Activated T-cell treated with anti-CD3 and anti-CD28 coated beads, Interleukin-2, amount 50 U/mL, for 4 hours (primary cell): ENCODE results near the gene ERGIC3. TPM values are rescaled to one million over a fixed set of nuclear protein-coding genes. Genes with fewer than 3 reads are reported as not detected.
"Not testable (repeated sequence)": the region's sequence is repeated elsewhere in the genome, so short reads cannot be mapped to it uniquely, and the experiment has no call there.

Experiments
- ATAC-seq, 2 donors: fragments of 200-7000 bp; cut with Tn5 transposase; one replicate each; pipeline ENCODE4 v1.10.0; 2021
- DNase-seq: peaks from one replicate; pipeline ENCODE4 v3.0.0-alpha.2; 2020
- H3K27me3 Mint-ChIP-seq: one replicate; pipeline ENCODE4 v1.8.0; 2021; ENCODE audit warnings: low read depth, mixed read lengths
- H3K36me3 Mint-ChIP-seq: one replicate; pipeline ENCODE4 v1.8.0; 2022; ENCODE audit warnings: mixed read lengths; ENCODE audit not compliant: insufficient read depth
- H3K4me1 Mint-ChIP-seq: one replicate; pipeline ENCODE4 v1.8.0; 2021; ENCODE audit warnings: low read depth, mixed read lengths
- H3K4me3 Mint-ChIP-seq: one replicate; pipeline ENCODE4 v1.8.0; 2021; ENCODE audit warnings: mild to moderate bottlenecking, moderate library complexity, mixed read lengths
- H3K9me3 Mint-ChIP-seq: one replicate; pipeline ENCODE4 v1.8.0; 2021; ENCODE audit warnings: mixed read lengths
- total RNA-seq, 3 donors: library from RNA; stranded (reverse); gene quantifications; one replicate each; pipeline ENCODE4 v1.2.1, GENCODE V29; 2021

The ERGIC3 gene
- total RNA-seq, 3 donors from 2014 or later = 127 to 130 (median 128) TPM

DNA sequence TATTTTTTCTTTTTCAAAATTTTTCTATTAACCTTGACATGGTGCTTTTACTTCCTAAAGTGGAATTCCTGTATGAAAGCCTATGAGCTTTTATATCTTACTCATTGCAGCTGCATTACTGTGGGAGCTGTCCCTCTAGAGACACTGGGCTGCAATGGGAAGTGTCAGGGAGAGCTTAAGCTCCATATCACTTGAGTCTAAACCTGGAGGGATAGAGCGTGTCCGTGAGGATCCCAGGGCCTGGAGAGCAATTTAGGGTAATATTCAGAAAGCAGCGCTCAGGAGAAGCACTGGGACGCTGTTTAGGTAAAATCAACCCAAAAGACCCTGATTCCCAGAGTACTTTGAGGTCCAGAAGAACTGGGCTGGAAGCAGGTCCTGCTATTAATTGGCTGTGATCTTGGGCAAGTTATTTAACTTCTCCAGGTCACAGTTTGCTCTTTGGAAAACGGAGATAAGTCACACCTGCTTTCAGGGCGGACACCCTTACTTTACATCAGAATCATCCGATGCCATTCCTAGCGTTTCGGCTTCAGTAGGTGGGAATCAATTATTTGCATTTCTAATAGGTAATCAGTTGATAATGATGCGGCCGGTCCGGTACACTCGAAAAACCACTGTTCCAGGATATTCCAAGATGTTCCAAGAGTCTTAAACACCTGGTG lies 628 bp upstream of the ERGIC3 start:
- Mint-ChIP-seq H3K36me3 (peaks cover 10% of the 10 kb centered on the region), H3K27me3 (no peaks in the 10 kb centered on the region), H3K9me3 (no peaks in the 10 kb centered on the region), H3K4me3 (peak overlapping the region; percentile 88), H3K4me1 (peaks cover 15% of the 10 kb centered on the region)
- ATAC-seq = no peak
- DNase-seq = no peak

DNA sequence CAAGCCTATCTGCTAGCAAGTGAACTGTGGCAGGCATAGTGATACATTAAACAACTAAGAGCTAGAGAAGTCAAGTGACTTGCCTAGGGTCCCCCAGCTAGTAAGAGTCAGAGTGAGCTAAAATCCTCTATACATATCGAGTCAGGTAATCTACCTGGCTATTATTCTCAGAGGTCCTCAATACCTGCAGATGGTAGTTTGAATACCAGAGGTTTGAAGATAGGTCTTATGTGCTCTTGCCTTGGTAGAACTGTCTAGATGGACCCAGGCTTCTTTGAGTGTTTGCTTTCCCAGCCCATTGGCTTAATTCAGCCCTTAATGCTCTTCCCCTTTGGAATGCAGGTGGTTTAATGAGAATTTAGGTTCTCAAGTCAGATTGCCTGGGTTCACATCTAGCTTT lies 1.1 kb downstream of the ERGIC3 start:
- no peak for ATAC-seq

DNA sequence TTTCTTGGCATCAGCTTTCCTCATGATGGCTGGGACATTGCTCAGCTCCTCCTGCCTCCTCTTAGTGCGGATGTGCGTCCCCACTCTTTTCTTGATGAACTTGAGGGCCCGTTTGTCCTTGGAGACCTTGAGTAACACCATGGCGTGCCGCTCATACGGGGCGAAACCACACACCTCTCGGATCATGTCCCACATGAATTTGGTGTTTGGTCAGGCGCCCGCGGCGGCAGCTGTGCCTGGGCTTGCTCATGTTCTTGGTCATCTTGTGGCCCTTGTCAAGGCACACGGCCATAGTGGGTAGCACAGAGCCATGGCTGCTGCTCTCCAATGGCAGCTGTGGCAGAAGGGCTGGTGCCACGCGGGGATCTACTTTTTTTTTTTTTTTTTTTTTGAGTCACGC lies 2.6 kb downstream of the ERGIC3 start:
- DNase-seq (no peak), ATAC-seq (no peak)
- Mint-ChIP-seq H3K4me1 (peaks cover 15% of the 10 kb centered on the region), H3K4me3 (no peak overlapping the region), H3K9me3 (no peaks in the 10 kb centered on the region), H3K27me3 (no peaks in the 10 kb centered on the region), H3K36me3 (peaks cover 15% of the 10 kb centered on the region)

More for the DNA sequence above, 1.1 kb downstream of the ERGIC3 start:
- no peaks in the 10 kb centered on the region for H3K27me3 Mint-ChIP-seq
- H3K36me3 Mint-ChIP-seq = peaks cover 10% of the 10 kb centered on the region
- H3K9me3 Mint-ChIP-seq = no peaks in the 10 kb centered on the region
- H3K4me1 Mint-ChIP-seq = peaks cover 15% of the 10 kb centered on the region
- no peak for DNase-seq
- peak overlapping the region; percentile 88 for H3K4me3 Mint-ChIP-seq

DNA sequence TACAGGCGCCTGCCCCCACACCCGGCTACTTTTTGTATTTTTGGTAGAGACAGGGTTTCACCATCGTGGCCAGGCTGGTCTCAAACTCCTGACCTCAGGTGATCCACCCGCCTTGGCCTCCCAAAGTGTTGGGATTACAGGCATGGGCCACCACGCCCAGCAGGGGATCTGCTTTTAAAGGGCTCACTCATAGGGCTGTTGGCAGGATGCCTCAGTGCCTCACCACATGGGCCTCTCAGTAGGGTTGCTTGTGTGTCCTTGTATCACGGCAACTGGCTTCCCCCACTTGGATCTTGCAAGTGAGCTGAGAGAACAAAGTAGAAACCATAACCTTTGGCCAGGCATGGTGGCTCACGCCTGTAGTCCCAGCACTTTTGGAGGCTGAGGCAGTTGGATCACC lies 3.1 kb downstream of the ERGIC3 start:
- H3K27me3 Mint-ChIP-seq, H3K4me3 Mint-ChIP-seq, H3K9me3 Mint-ChIP-seq, DNase-seq, ATAC-seq: not testable (repeated sequence)
- Mint-ChIP-seq H3K4me1 (peaks cover 15% of the 10 kb centered on the region), H3K36me3 (peaks cover 17% of the 10 kb centered on the region)

DNA sequence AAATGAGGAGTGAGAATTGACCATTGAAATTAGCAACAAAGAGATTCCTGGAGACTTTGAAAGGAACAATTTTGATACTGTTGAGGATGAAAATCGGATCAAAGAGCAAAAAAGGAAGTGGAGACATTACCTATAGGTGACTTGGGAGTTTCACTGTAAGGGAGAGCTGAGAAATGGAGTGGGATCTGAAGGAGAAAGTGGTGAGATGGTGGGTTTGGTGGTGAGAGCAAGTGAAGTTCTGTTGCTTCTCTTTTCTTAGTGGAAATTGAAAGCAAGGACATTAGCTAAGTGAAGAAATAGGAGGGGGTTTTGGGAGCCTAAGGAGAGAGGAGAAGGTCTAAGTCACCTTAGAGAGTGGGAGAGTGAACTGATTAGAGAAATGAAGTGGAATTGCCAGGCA lies 4.2 kb downstream of the ERGIC3 start:
- no peak for DNase-seq
- no peak for ATAC-seq

DNA sequence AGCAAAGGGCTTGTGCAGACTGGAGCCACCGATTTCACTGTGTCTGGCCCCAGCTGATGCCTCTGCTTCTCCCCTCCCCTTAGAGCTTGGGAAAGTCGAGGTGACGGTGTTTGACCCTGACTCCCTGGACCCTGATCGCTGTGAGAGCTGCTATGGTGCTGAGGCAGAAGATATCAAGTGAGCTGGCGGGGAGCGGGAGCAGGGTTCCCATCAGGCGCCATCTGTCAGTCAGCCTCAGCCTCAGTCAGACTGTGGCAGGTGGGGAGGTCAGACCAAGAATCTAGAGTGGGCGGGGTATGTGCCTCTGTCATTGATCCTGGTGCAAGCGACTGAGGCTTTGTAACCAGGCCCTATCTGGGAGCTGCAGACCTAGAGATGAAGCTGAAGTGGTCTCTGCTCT lies 5.5 kb downstream of the ERGIC3 start:
- Mint-ChIP-seq H3K27me3 (no peaks in the 10 kb centered on the region), H3K36me3 (peaks cover 19% of the 10 kb centered on the region), H3K4me1 (peaks cover 8% of the 10 kb centered on the region), H3K4me3 (no peak overlapping the region), H3K9me3 (no peaks in the 10 kb centered on the region)
- DNase-seq (no peak), ATAC-seq (no peak)

More for the DNA sequence above, 4.2 kb downstream of the ERGIC3 start:
- Mint-ChIP-seq H3K4me1 (peaks cover 13% of the 10 kb centered on the region), H3K4me3 (no peak overlapping the region), H3K27me3 (no peaks in the 10 kb centered on the region), H3K9me3 (no peaks in the 10 kb centered on the region), H3K36me3 (peaks cover 19% of the 10 kb centered on the region)

DNA sequence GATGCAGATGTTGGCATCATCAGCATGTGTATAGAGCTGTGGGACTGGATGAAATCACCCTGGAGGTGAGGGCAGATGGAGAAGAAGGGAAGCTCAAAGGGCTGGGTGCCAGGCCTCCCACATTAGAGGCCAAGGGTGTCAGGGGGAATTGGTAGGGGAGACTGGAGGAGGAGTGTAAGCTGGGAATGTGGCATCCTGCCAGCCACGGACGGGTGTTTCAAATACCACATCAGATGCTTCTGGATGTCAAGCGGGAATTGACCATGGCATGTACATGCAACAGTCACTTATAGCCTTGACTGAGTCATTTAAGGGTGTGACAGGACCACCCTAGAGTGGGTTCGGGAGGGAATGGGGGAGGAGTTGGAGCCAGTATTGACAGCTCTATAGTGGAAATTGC lies 9.6 kb downstream of the ERGIC3 start:
- H3K4me3 Mint-ChIP-seq = no peak overlapping the region
- no peaks in the 10 kb centered on the region for H3K9me3 Mint-ChIP-seq
- ATAC-seq = no peak
- no peaks in the 10 kb centered on the region for H3K27me3 Mint-ChIP-seq
- peaks cover 26% of the 10 kb centered on the region for H3K36me3 Mint-ChIP-seq
- no peak for DNase-seq
- no peaks in the 10 kb centered on the region for H3K4me1 Mint-ChIP-seq

DNA sequence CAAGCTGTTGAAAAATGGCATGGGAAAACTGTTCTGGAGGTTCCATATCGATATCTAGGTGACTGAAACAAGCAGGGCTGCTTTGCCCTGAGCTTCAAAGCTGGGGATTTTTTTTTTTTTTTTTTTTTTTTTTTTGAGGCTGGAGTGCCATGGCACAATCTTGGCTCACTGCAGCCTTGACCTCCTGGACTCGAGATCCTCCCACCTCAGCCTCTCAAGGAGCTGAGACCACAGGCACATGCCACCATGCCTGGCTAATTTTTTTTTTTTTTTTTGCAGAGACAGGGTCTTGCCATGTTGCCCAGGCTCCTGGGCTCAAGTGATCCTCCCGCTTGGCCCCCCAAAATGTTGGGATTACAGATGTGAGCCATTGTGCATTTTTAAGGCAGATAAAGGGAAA lies 11.0 kb downstream of the ERGIC3 start:
- H3K9me3 Mint-ChIP-seq = no peaks in the 10 kb centered on the region
- no peaks in the 10 kb centered on the region for H3K4me1 Mint-ChIP-seq
- H3K4me3 Mint-ChIP-seq = no peak overlapping the region
- ATAC-seq (no peak), DNase-seq (no peak)
- H3K27me3 Mint-ChIP-seq = no peaks in the 10 kb centered on the region
- peaks cover 29% of the 10 kb centered on the region for H3K36me3 Mint-ChIP-seq

DNA sequence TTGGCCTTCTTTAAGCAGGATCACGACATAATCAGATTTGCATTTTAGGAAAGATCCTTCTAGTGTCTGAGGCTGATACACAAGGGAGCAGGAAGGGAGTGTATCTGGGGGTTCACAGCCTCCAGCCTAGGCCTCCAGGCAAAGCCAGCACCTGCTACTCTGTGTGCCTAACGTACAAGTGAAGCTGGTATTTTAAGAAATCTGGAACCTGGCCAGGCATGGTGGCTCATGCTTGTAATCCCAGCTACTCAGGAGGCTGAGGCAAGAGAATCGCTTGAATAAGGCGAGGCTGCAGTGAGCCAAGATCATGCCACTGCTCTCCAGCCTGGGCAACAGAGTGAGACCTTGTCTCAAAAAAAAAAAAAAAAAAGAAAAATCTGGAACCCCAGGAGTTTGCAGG lies 13.6 kb downstream of the ERGIC3 start:
- not testable (repeated sequence) for H3K4me3 Mint-ChIP-seq, H3K4me1 Mint-ChIP-seq, ATAC-seq, DNase-seq, H3K27me3 Mint-ChIP-seq, H3K9me3 Mint-ChIP-seq
- H3K36me3 Mint-ChIP-seq = peaks cover 20% of the 10 kb centered on the region

DNA sequence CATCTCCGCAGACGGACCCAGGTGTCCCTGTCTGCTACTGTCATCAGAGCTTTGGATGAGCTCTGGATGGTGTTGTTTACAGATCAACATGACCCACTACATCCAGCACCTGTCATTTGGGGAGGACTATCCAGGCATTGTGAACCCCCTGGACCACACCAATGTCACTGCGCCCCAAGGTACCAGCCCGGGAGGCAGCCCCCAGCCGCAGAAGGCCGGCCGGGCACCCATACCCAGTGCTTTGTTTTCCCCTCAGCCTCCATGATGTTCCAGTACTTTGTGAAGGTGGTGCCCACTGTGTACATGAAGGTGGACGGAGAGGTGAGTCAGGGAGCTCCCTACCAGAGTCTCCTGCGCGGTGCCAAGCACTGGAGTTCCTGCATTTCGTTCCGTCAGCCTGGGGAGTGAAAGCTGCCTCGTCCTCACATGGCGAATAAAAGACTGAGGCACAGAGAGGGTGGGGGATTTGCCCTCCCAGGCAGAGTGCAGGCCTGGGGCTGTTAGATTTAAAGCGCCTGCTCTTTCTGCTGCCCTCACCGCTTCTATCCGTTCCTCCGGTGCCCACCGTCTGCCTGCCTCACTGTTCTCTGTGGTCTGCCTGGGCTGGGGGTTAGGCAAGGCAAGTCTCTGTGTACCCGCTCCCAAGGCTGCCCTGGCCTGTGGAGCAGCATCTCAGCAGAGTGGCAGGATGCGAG lies 14.2 kb downstream of the ERGIC3 start:
- no peak for DNase-seq
- Mint-ChIP-seq H3K4me3 (no peak overlapping the region), H3K27me3 (no peaks in the 10 kb centered on the region), H3K36me3 (peaks cover 20% of the 10 kb centered on the region), H3K9me3 (no peaks in the 10 kb centered on the region), H3K4me1 (no peaks in the 10 kb centered on the region)
- no peak for ATAC-seq

DNA sequence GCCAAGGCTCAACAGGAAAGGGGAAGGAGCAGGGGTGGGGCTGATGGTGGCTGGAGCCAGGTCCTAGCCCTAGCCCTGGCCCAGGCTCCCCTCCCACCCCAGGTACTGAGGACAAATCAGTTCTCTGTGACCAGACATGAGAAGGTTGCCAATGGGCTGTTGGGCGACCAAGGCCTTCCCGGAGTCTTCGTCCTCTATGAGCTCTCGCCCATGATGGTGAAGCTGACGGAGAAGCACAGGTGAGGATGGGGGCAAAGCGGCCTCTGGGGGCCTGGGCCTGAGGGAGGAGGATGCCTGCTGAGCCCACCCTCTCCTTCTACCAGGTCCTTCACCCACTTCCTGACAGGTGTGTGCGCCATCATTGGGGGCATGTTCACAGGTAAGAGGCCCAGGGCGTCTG lies 15.0 kb downstream of the ERGIC3 start:
- Mint-ChIP-seq H3K36me3 (peaks cover 20% of the 10 kb centered on the region), H3K4me1 (no peaks in the 10 kb centered on the region), H3K9me3 (no peaks in the 10 kb centered on the region), H3K27me3 (no peaks in the 10 kb centered on the region), H3K4me3 (no peak overlapping the region)
- ATAC-seq (no peak), DNase-seq (no peak)

DNA sequence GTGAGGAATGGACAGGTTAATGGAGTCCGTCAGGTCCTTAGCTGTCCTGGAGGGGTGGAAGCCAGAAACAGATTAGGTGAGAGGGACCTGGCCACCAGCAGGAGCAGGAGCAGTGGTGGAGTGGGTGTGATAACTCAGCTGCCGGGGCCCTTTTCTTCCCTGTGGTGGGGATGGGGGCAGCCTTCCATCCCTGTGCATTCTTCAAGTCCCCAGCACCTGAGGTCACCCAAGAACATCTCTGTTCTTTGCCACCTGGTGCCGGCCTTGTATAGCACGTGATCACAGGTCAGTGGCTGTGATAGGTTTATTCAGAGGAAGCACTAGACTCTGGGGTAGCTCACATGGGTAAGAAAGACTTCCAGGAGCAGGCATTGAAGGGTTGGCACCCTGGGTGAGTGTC lies 16.6 kb downstream of the ERGIC3 start:
- ATAC-seq (no peak), DNase-seq (no peak)
- Mint-ChIP-seq H3K4me1 (no peaks in the 10 kb centered on the region), H3K36me3 (peaks cover 20% of the 10 kb centered on the region), H3K4me3 (no peak overlapping the region), H3K9me3 (no peaks in the 10 kb centered on the region), H3K27me3 (no peaks in the 10 kb centered on the region)

DNA sequence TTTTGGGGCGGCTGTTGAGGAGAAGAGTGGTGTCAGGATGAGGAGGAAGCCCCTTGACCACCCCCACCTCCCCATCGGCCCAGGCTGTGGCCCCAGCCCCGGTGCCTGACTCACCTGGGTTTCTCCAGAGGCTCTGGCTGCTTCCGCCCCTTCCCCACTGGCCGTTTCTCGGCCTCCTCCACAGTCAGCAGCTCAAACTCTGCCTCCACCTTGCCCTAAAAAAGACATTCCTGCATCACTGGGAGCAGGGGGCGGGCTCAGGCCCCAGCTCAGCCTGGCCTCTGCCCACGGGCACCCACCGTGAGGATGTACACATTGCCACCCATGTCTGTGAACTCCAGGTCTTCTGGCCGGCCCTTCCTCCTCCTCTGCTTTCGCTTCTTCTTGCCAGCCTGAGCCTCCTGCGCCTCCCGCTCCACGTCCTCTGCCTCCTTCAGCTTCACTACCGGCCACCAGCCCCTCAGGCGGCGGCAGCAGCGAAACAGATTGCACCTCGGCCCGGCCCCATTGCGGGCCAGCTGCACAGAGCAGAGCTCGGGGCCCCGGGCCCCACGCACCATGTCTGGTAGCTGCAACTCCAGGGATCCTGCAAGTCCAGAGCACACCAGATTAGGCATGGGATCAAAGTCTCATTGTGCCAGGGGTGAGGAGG lies 17.3 kb downstream of the ERGIC3 start:
- DNase-seq (no peak), ATAC-seq (no peak)
- H3K4me1 Mint-ChIP-seq = no peaks in the 10 kb centered on the region
- no peaks in the 10 kb centered on the region for H3K27me3 Mint-ChIP-seq
- H3K36me3 Mint-ChIP-seq = peaks cover 20% of the 10 kb centered on the region
- H3K4me3 Mint-ChIP-seq = no peak overlapping the region
- H3K9me3 Mint-ChIP-seq = no peaks in the 10 kb centered on the region

DNA sequence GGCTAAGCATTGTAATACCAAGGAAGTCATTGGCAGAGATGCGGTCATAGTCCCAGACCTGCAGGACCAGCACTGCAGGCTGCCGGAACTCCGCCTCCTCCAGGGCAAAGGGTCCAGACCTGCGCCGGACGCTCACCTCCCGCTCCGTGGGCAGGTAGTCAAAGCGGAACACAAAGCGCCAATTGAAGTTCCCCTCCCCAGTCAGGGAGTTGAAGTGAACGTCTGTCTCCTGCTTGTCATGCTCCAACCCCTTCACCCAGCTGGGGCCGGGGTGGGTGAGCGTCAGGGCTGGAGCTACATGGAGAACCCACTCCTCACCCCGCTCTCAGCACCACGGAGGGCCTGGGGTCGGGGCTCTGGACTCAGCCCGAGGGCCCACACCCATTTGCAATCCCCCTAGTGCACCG lies 18.2 kb downstream of the ERGIC3 start:
- Mint-ChIP-seq H3K27me3 (no peaks in the 10 kb centered on the region), H3K4me1 (no peaks in the 10 kb centered on the region), H3K9me3 (no peaks in the 10 kb centered on the region), H3K4me3 (no peak overlapping the region), H3K36me3 (peaks cover 11% of the 10 kb centered on the region)
- DNase-seq (no peak), ATAC-seq (no peak)

DNA sequence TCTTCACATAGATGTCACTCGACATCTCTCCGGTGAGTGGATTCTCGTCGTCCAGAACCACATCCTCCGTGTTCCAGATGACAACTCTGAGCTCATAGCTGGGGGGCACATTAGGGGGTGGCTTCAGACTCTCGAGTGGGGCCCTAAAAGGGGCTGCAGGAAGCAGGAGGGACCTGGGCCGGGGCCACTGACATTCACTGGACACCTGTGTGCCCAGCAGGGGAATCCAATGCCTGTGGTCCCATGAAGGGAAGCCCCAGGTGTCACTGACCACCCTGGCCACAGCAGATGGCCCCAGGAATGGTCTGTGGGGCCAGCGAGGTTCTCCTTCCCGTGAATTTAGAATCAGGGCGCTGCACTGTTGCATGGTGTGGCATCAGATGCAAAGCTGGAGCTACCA lies 18.7 kb downstream of the ERGIC3 start:
- H3K4me1 Mint-ChIP-seq = no peaks in the 10 kb centered on the region
- no peak overlapping the region for H3K4me3 Mint-ChIP-seq
- peaks cover 8% of the 10 kb centered on the region for H3K36me3 Mint-ChIP-seq
- no peak for ATAC-seq
- H3K27me3 Mint-ChIP-seq = no peaks in the 10 kb centered on the region
- no peak for DNase-seq
- no peaks in the 10 kb centered on the region for H3K9me3 Mint-ChIP-seq
